Breast epithelium (tissue), 3 donors: Measurements from ENCODE around the gene HMCES.

ENCODE experiments used
- POLR2A ChIP-seq: fragments of 450-650 bp; IDR thresholded peaks from one replicate; pipeline ENCODE4 v1.6.1; 2016; ENCODE audit warnings: antibody characterized with exemption, mild to moderate bottlenecking, moderate library complexity
- POLR2AphosphoS5 ChIP-seq, 3 donors: sonication (generic); formaldehyde crosslinking; IDR thresholded peaks; one replicate each; pipeline ENCODE4 v1.6.1; 2017; ENCODE audit warnings: antibody characterized with exemption in 3 of 3
- TF ChIP-seq, protein P1 (sequence below), 3 donors: fragments of 450-650 bp; IDR thresholded peaks; one replicate each; pipeline ENCODE4 v1.5.1; 2016 to 2017; ENCODE audit warnings: antibody characterized with exemption in 3 of 3, mild to moderate bottlenecking in 3 of 3, moderate library complexity in 3 of 3

DNA sequence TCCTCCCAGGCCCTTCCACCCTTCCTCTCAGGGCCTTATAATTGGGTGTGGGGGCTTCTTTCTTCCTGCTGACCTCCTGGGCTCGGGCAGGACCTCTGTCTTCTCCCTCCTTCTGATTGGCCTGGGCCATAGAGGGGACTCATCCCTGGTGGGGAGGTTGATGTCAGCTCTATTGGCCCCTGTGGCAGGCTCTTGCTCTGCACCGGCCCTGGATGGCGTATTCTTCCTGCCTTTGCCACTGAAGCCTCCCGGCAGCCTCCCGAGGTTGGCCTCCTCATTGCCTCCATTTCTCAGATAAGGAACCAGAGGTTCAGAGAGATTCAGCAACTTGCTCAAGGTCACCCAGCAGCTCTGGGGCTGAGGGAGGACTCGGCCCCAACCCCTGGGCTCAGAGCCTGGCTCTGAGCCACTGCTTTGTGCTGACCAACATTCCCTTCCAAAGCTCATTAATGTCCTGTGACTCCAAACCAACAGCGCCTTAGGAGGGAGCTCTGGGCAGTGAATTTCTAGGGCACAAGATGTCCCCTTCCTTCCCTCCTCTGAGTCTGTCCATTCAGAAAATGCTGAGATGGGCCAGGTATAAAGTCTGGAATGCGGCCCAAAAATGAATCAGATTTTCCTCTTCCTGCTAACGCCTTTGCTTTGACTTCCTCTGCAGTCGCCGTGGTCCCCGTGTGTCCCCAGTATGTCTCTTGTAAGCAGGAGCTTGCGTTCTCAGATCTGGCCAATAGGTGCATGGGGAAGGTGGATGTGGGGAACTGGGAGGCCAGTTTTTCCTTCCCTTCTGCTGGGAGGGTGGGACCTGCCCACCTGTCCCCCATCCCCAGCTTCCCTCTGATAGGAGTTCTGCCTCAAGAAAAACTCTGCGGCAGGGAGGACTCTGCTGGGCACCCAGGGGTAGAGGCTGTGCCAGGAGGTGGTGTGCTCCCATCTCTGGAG lies 74.2 kb downstream of the HMCES start:
- TF ChIP-seq, protein P1, sequence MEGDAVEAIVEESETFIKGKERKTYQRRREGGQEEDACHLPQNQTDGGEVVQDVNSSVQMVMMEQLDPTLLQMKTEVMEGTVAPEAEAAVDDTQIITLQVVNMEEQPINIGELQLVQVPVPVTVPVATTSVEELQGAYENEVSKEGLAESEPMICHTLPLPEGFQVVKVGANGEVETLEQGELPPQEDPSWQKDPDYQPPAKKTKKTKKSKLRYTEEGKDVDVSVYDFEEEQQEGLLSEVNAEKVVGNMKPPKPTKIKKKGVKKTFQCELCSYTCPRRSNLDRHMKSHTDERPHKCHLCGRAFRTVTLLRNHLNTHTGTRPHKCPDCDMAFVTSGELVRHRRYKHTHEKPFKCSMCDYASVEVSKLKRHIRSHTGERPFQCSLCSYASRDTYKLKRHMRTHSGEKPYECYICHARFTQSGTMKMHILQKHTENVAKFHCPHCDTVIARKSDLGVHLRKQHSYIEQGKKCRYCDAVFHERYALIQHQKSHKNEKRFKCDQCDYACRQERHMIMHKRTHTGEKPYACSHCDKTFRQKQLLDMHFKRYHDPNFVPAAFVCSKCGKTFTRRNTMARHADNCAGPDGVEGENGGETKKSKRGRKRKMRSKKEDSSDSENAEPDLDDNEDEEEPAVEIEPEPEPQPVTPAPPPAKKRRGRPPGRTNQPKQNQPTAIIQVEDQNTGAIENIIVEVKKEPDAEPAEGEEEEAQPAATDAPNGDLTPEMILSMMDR (IDR thresholded peaks at IDR 0.05) = no peak
- TF ChIP-seq POLR2A (no peak), POLR2AphosphoS5 (IDR thresholded peaks at IDR 0.05) (peak in 1 of 3 donors; percentile 15)
